ENCODE measurements around the gene MRPL4.
"Not testable (repeated sequence)": the region's sequence is repeated elsewhere in the genome, so short reads cannot be mapped to it uniquely, and the experiment has no call there.

The MRPL4 gene

GRCh38 chr19:10241826-10242449 is 10.1 kb upstream of the MRPL4 start:
- H3K4me3 ChIP-seq (ENCODE audit: insufficient read depth, low read depth, low read length); H3K9me3 ChIP-seq (ENCODE audit: control insufficient read depth, low read length); H3K4me1 ChIP-seq (ENCODE audit: control insufficient read depth, insufficient read depth, low read length); H3K27me3 ChIP-seq (ENCODE audit: control insufficient read depth, insufficient read depth, low read length, poor library complexity, severe bottlenecking); H3K27ac ChIP-seq (ENCODE audit: insufficient read depth, low read depth, low read length, poor library complexity, severe bottlenecking); H3K36me3 ChIP-seq (ENCODE audit: control insufficient read depth, insufficient read depth, low read length): not testable (repeated sequence)
- WGBS, 2 experiments = 92 to 95% methylated on average over 11 of the region's 11 CpGs

DNA sequence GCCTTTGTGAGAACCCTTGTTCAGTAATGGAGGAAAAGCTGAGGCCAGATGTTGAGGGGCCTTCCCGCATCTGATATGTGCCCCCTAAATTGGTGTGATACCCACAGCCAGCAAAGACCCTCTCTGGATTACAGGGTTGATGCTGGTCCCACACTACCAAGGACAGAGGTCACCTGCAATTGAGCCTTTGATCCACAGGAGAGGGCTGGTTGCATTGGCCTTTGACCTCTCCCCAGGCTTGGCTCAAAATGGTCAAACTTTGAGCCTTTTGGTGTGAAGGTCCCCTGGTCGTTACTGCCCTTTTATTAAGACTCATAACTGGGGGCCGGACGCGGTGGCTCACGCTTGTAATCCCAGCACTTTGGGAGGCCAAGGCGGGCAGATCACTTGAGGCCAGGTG is 8.4 kb upstream of the MRPL4 start:
- H3K9me3 ChIP-seq (ENCODE audit: control insufficient read depth, low read length) = no peaks in the 10 kb centered on the region
- H3K27me3 ChIP-seq (ENCODE audit: control insufficient read depth, insufficient read depth, low read length, poor library complexity, severe bottlenecking) = no peaks in the 10 kb centered on the region
- no peak overlapping the region for H3K4me3 ChIP-seq (ENCODE audit: insufficient read depth, low read depth, low read length)
- H3K36me3 ChIP-seq (ENCODE audit: control insufficient read depth, insufficient read depth, low read length) = no peaks in the 10 kb centered on the region
- H3K27ac ChIP-seq (ENCODE audit: insufficient read depth, low read depth, low read length, poor library complexity, severe bottlenecking) = no peak overlapping the region
- H3K4me1 ChIP-seq (ENCODE audit: control insufficient read depth, insufficient read depth, low read length) = no peaks in the 10 kb centered on the region
- 88 to 94% methylated on average over 7 of the region's 7 CpGs for WGBS, 2 experiments

DNA sequence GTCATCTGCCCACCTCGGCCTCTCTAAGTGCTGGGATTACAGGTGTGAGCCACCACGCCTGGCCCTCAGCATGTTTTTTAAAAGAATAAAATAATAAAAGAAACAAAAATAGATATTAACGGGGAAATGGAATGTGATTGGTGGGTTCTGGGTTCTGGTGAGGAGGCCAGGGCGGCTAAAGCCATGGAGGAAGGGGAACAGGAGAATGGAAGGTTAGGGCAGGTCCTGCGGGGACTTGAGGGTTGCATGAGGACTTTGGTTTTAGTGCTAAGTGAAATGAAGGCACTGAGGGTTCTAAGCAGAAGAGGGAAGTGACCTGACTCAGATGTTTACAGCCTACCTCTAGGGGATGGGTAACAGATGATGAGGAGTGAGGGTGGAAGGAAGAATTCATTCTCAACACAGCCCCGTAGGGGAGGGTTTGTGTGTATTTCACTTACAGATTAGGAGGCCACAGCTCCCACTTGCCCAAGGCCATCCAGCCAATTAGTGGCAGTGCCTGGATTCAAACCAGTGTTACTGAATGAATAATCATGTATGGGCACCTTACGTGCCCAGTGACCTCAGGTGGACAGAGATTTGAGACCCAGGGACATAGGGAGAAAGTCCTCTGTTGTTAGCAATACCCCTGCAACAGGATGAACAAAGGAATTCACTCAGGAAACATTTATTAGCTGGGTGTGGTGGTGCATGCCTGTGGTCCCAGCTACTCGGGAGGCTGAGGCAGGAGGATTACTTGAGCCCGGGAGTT is 6.7 kb upstream of the MRPL4 start:
- H3K4me1 ChIP-seq (ENCODE audit: control insufficient read depth, insufficient read depth, low read length) = no peaks in the 10 kb centered on the region
- H3K27ac ChIP-seq (ENCODE audit: insufficient read depth, low read depth, low read length, poor library complexity, severe bottlenecking) = no peak overlapping the region
- H3K9me3 ChIP-seq (ENCODE audit: control insufficient read depth, low read length) = no peaks in the 10 kb centered on the region
- no peak overlapping the region for H3K4me3 ChIP-seq (ENCODE audit: insufficient read depth, low read depth, low read length)
- 87 to 88% methylated on average over 8 to 9 of the region's 9 CpGs for WGBS, 2 experiments
- H3K27me3 ChIP-seq (ENCODE audit: control insufficient read depth, insufficient read depth, low read length, poor library complexity, severe bottlenecking) = no peaks in the 10 kb centered on the region
- H3K36me3 ChIP-seq (ENCODE audit: control insufficient read depth, insufficient read depth, low read length) = no peaks in the 10 kb centered on the region

GRCh38 chr19:10246511-10246910 is 5.5 kb upstream of the MRPL4 start:
- Histone ChIP-seq H3K4me1 (ENCODE audit: control insufficient read depth, insufficient read depth, low read length) (no peaks in the 10 kb centered on the region), H3K36me3 (ENCODE audit: control insufficient read depth, insufficient read depth, low read length) (no peaks in the 10 kb centered on the region), H3K27ac (ENCODE audit: insufficient read depth, low read depth, low read length, poor library complexity, severe bottlenecking) (no peak overlapping the region), H3K9me3 (ENCODE audit: control insufficient read depth, low read length) (no peaks in the 10 kb centered on the region), H3K4me3 (ENCODE audit: insufficient read depth, low read depth, low read length) (no peak overlapping the region), H3K27me3 (ENCODE audit: control insufficient read depth, insufficient read depth, low read length, poor library complexity, severe bottlenecking) (no peaks in the 10 kb centered on the region)
- 92 to 97% methylated on average over 5 to 6 of the region's 6 CpGs for WGBS, 2 experiments

- H3K9me3 ChIP-seq (ENCODE audit: control insufficient read depth, low read length) = no peaks in the 10 kb centered on the region
- peak overlapping the region; percentile 97 for H3K4me3 ChIP-seq (ENCODE audit: insufficient read depth, low read depth, low read length)
- no peaks in the 10 kb centered on the region for H3K27me3 ChIP-seq (ENCODE audit: control insufficient read depth, insufficient read depth, low read length, poor library complexity, severe bottlenecking)
- H3K27ac ChIP-seq (ENCODE audit: insufficient read depth, low read depth, low read length, poor library complexity, severe bottlenecking) = no peak overlapping the region
- H3K4me1 ChIP-seq (ENCODE audit: control insufficient read depth, insufficient read depth, low read length) = no peaks in the 10 kb centered on the region
- 25 to 38% methylated on average over 6 to 8 of the region's 8 CpGs for WGBS, 2 experiments
- peaks cover 2% of the 10 kb centered on the region for H3K36me3 ChIP-seq (ENCODE audit: control insufficient read depth, insufficient read depth, low read length)
These were observed 693 bp downstream of the MRPL4 start for GRCh38 chr19:10252707-10253106.

DNA sequence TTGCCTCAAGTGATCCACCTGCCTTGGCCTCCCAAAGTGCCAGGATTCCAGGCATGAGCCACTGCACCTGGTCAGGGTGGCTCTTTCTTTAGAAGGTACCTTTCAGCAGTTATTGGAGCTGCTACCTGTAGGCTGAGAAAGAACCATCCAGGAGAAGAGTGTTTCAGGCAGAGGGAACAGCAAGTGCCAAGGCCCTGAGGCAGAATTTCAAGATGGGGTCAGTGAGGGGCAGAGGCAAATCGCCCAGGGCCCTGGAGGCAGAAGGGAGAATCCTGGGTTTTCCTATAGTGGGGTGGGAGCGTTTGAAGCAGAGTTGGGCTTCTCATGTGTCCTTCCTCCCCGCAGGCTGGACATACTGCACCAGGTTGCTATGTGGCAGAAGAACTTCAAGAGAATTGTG is 2.2 kb downstream of the MRPL4 start:
- WGBS, 2 experiments = 96 to 97% methylated on average over 3 of the region's 3 CpGs
- Histone ChIP-seq H3K36me3 (ENCODE audit: control insufficient read depth, insufficient read depth, low read length) (peaks cover 10% of the 10 kb centered on the region), H3K4me1 (ENCODE audit: control insufficient read depth, insufficient read depth, low read length) (no peaks in the 10 kb centered on the region), H3K27ac (ENCODE audit: insufficient read depth, low read depth, low read length, poor library complexity, severe bottlenecking) (no peak overlapping the region), H3K4me3 (ENCODE audit: insufficient read depth, low read depth, low read length) (no peak overlapping the region), H3K9me3 (ENCODE audit: control insufficient read depth, low read length) (no peaks in the 10 kb centered on the region), H3K27me3 (ENCODE audit: control insufficient read depth, insufficient read depth, low read length, poor library complexity, severe bottlenecking) (no peaks in the 10 kb centered on the region)

DNA sequence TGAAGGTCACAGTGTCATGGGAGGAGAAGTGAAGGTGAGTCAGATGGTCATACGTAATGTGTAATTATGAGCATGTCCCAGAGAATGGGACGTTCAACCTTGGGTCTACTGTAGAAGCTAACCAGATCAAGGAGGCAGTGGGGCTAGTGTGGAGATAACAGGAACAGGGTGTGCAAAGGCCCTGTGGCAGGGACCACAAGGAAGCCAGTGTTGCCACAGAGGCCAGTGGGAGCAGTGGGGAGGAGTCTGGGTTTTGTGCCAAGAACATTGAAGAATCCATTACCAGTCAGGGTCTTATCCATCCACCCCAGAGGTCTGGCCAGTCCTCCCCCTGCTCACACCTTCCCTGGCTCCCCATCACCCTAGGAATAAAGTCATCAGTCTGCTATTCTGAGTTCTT is 3.3 kb downstream of the MRPL4 start:
- WGBS, 2 experiments = 93 to 96% methylated on average over 2 of the region's 2 CpGs

GRCh38 chr19:10256551-10256950 is 4.5 kb downstream of the MRPL4 start:
- Histone ChIP-seq H3K4me1 (ENCODE audit: control insufficient read depth, insufficient read depth, low read length) (no peaks in the 10 kb centered on the region), H3K27ac (ENCODE audit: insufficient read depth, low read depth, low read length, poor library complexity, severe bottlenecking) (no peak overlapping the region), H3K27me3 (ENCODE audit: control insufficient read depth, insufficient read depth, low read length, poor library complexity, severe bottlenecking) (no peaks in the 10 kb centered on the region), H3K4me3 (ENCODE audit: insufficient read depth, low read depth, low read length) (no peak overlapping the region), H3K9me3 (ENCODE audit: control insufficient read depth, low read length) (no peaks in the 10 kb centered on the region), H3K36me3 (ENCODE audit: control insufficient read depth, insufficient read depth, low read length) (peaks cover 10% of the 10 kb centered on the region)
- WGBS, 2 experiments = 95 to 97% methylated on average over 18 of the region's 18 CpGs

More for the DNA sequence above, 3.3 kb downstream of the MRPL4 start:
- no peaks in the 10 kb centered on the region for H3K9me3 ChIP-seq (ENCODE audit: control insufficient read depth, low read length)
- peaks cover 10% of the 10 kb centered on the region for H3K36me3 ChIP-seq (ENCODE audit: control insufficient read depth, insufficient read depth, low read length)
- no peak overlapping the region for H3K4me3 ChIP-seq (ENCODE audit: insufficient read depth, low read depth, low read length)
- H3K27ac ChIP-seq (ENCODE audit: insufficient read depth, low read depth, low read length, poor library complexity, severe bottlenecking) = no peak overlapping the region
- H3K27me3 ChIP-seq (ENCODE audit: control insufficient read depth, insufficient read depth, low read length, poor library complexity, severe bottlenecking) = no peaks in the 10 kb centered on the region
- no peaks in the 10 kb centered on the region for H3K4me1 ChIP-seq (ENCODE audit: control insufficient read depth, insufficient read depth, low read length)

- H3K36me3 ChIP-seq (ENCODE audit: control insufficient read depth, insufficient read depth, low read length) = peaks cover 10% of the 10 kb centered on the region
- H3K27ac ChIP-seq (ENCODE audit: insufficient read depth, low read depth, low read length, poor library complexity, severe bottlenecking) = no peak overlapping the region
- H3K4me3 ChIP-seq (ENCODE audit: insufficient read depth, low read depth, low read length) = no peak overlapping the region
- H3K4me1 ChIP-seq (ENCODE audit: control insufficient read depth, insufficient read depth, low read length) = no peaks in the 10 kb centered on the region
- no peaks in the 10 kb centered on the region for H3K9me3 ChIP-seq (ENCODE audit: control insufficient read depth, low read length)
- 91 to 94% methylated on average over 8 to 9 of the region's 9 CpGs for WGBS, 2 experiments
- no peaks in the 10 kb centered on the region for H3K27me3 ChIP-seq (ENCODE audit: control insufficient read depth, insufficient read depth, low read length, poor library complexity, severe bottlenecking)
These were observed 5.1 kb downstream of the MRPL4 start for GRCh38 chr19:10256970-10257615.

- Histone ChIP-seq H3K4me3 (ENCODE audit: insufficient read depth, low read depth, low read length) (no peak overlapping the region), H3K36me3 (ENCODE audit: control insufficient read depth, insufficient read depth, low read length) (peaks cover 10% of the 10 kb centered on the region)
- 95% methylated on average over 18 of the region's 18 CpGs for WGBS, 2 experiments
These were observed 6.2 kb downstream of the MRPL4 start for GRCh38 chr19:10258080-10258710.

More at GRCh38 chr19:10258080-10258710, 6.2 kb downstream of the MRPL4 start:
- Histone ChIP-seq H3K4me1 (ENCODE audit: control insufficient read depth, insufficient read depth, low read length) (no peaks in the 10 kb centered on the region), H3K27me3 (ENCODE audit: control insufficient read depth, insufficient read depth, low read length, poor library complexity, severe bottlenecking) (no peaks in the 10 kb centered on the region), H3K27ac (ENCODE audit: insufficient read depth, low read depth, low read length, poor library complexity, severe bottlenecking) (no peak overlapping the region), H3K9me3 (ENCODE audit: control insufficient read depth, low read length) (no peaks in the 10 kb centered on the region)
